SU-DHL-6 (cell line): ENCODE results near the gene LYPD1.

ENCODE experiments used
- H2AFZ ChIP-seq: fragments of 200-600 bp; sonication (generic); 2 replicates; pipeline ENCODE4 v1.6.1; 2014; ENCODE audit warnings: low read depth, mild to moderate bottlenecking, moderate library complexity, mixed read lengths, antibody characterized with exemption, low read length; ENCODE audit not compliant: severe bottlenecking
- H3F3A ChIP-seq: fragments of 200-600 bp; shearing (Covaris generic); 2 replicates; pipeline ENCODE4 v1.6.0; 2016; ENCODE audit warnings: antibody characterized with exemption, mild to moderate bottlenecking; ENCODE audit not compliant: insufficient read depth
- H3K27ac ChIP-seq: fragments of 200-600 bp; sonication (generic); 2 replicates; pipeline ENCODE4 v1.5.1; 2016; ENCODE audit warnings: low read depth, mild to moderate bottlenecking, low read length, moderate library complexity, mixed read lengths
- H3K27me3 ChIP-seq: fragments of 200-600 bp; sonication (generic), shearing (Covaris generic); 2 replicates; pipeline ENCODE4 v1.6.0; 2014; ENCODE audit warnings: mild to moderate bottlenecking, low read length
- H3K36me3 ChIP-seq: fragments of 200-600 bp; sonication (generic); 2 replicates; pipeline ENCODE4 v1.6.1; 2014; ENCODE audit warnings: mild to moderate bottlenecking, low read length, mixed read lengths
- H3K4me2 ChIP-seq: fragments of 300-600, 200-600 bp; shearing (Covaris generic), sonication (generic); 2 replicates; pipeline ENCODE4 v1.6.0; 2014; ENCODE audit warnings: low read length, low read depth, mild to moderate bottlenecking; ENCODE audit not compliant: poor library complexity, severe bottlenecking
- H3K4me3 ChIP-seq: fragments of 200-600 bp; sonication (generic); 2 replicates; pipeline ENCODE4 v1.5.1; 2014; ENCODE audit warnings: antibody characterized with exemption, low read length, mild to moderate bottlenecking, mixed read lengths; ENCODE audit not compliant: insufficient read depth, poor library complexity, severe bottlenecking
- H3K79me2 ChIP-seq: fragments of 200-600 bp; sonication (generic); 2 replicates; pipeline ENCODE4 v1.6.1; 2014; ENCODE audit warnings: mild to moderate bottlenecking, low read length, moderate library complexity; ENCODE audit not compliant: insufficient read depth
- H3K9ac ChIP-seq: fragments of 200-600 bp; sonication (generic); 2 replicates; pipeline ENCODE4 v1.7.0; 2014; ENCODE audit warnings: mild to moderate bottlenecking, low read length
- H3K9me2 ChIP-seq: fragments of 200-600 bp; sonication (generic); replicated peaks from 2 replicates; pipeline ENCODE4 v1.6.1; 2014; ENCODE audit warnings: low read length; ENCODE audit not compliant: insufficient read depth
- H3K9me3 ChIP-seq: fragments of 200-600 bp; sonication (generic); 2 replicates; pipeline ENCODE4 v1.6.1; 2014; ENCODE audit warnings: low read length, mixed read lengths; ENCODE audit not compliant: insufficient read depth
- H4K20me1 ChIP-seq: fragments of 200-600 bp; sonication (generic); 2 replicates; pipeline ENCODE4 v1.6.1; 2014; ENCODE audit warnings: low read depth, mild to moderate bottlenecking, antibody characterized with exemption, low read length, moderate library complexity, mixed read lengths
- CTCF ChIP-seq: fragments of 200-600 bp; sonication (generic); IDR thresholded peaks from one replicate; pipeline ENCODE4 v1.5.1; 2017; ENCODE audit warnings: antibody characterized with exemption, mild to moderate bottlenecking, low read length, moderate library complexity; ENCODE audit not compliant: insufficient read depth, poor library complexity, severe bottlenecking
- EZH2phosphoT487 ChIP-seq: fragments of 200-600 bp; sonication (generic), shearing (Covaris generic); conservative IDR thresholded peaks from 2 replicates; pipeline ENCODE4 v1.6.1; 2018; ENCODE audit warnings: mild to moderate bottlenecking, antibody characterized with exemption, low read length, moderate library complexity, mixed read lengths

Gene LYPD1

GRCh38 chr2:132671151-132671835 lies 1.3 kb upstream of the LYPD1 start:
- Histone ChIP-seq H3K27ac (no peak overlapping the region), H3K27me3 (no peaks in the 10 kb centered on the region), H3K79me2 (no peaks in the 10 kb centered on the region), H3K36me3 (no peaks in the 10 kb centered on the region), H3K4me2 (no peak overlapping the region), H4K20me1 (no peaks in the 10 kb centered on the region), H3K9me2 (no peaks in the 10 kb centered on the region), H2AFZ (no peak overlapping the region), H3F3A (no peaks in the 10 kb centered on the region), H3K9me3 (no peaks in the 10 kb centered on the region), H3K4me3 (no peak overlapping the region), H3K9ac (no peak overlapping the region)
- TF ChIP-seq CTCF (no peak), EZH2phosphoT487 (no peak)

GRCh38 chr2:132670496-132671150 lies 618 bp upstream of the LYPD1 start:
- no peak overlapping the region for H3K27ac ChIP-seq
- no peaks in the 10 kb centered on the region for H3K9me3 ChIP-seq
- H3K4me2 ChIP-seq = no peak overlapping the region
- H3F3A ChIP-seq = no peaks in the 10 kb centered on the region
- H3K27me3 ChIP-seq = no peaks in the 10 kb centered on the region
- H3K9me2 ChIP-seq = no peaks in the 10 kb centered on the region
- no peaks in the 10 kb centered on the region for H3K79me2 ChIP-seq
- H3K4me3 ChIP-seq = no peak overlapping the region
- H4K20me1 ChIP-seq = no peaks in the 10 kb centered on the region
- no peaks in the 10 kb centered on the region for H3K36me3 ChIP-seq
- no peak overlapping the region for H2AFZ ChIP-seq
- no peak for TF ChIP-seq CTCF
- no peak for TF ChIP-seq EZH2phosphoT487
- H3K9ac ChIP-seq = no peak overlapping the region

GRCh38 chr2:132668987-132669907 lies 758 bp downstream of the LYPD1 start:
- H3K27me3 ChIP-seq = no peaks in the 10 kb centered on the region
- H3K9ac ChIP-seq = no peak overlapping the region
- H3K36me3 ChIP-seq = no peaks in the 10 kb centered on the region
- TF ChIP-seq CTCF (no peak), EZH2phosphoT487 (no peak)
- H3K4me2 ChIP-seq = no peak overlapping the region
- no peak overlapping the region for H3K27ac ChIP-seq
- H3K79me2 ChIP-seq = no peaks in the 10 kb centered on the region
- H3F3A ChIP-seq = no peaks in the 10 kb centered on the region
- H3K9me2 ChIP-seq = no peaks in the 10 kb centered on the region
- no peak overlapping the region for H2AFZ ChIP-seq
- H3K9me3 ChIP-seq = no peaks in the 10 kb centered on the region
- H4K20me1 ChIP-seq = no peaks in the 10 kb centered on the region
- H3K4me3 ChIP-seq = no peak overlapping the region
